Osteocyte (in vitro differentiated cells): ENCODE results near the gene TAF15. TPM values are rescaled to one million over a fixed set of nuclear protein-coding genes. Genes with fewer than 3 reads are reported as not detected.

Experiments used
- DNase-seq: peaks from one replicate; pipeline ENCODE4 v3.0.0; 2021; ENCODE audit warnings: mixed read lengths; ENCODE audit not compliant: unreplicated experiment; ENCODE audit errors: extremely low spot score
- H3K27ac Mint-ChIP-seq: one replicate; pipeline ENCODE4 v1.8.0; 2021; ENCODE audit warnings: mild to moderate bottlenecking, mixed read lengths; ENCODE audit not compliant: unreplicated experiment
- H3K27me3 Mint-ChIP-seq: one replicate; pipeline ENCODE4 v1.8.0; 2021; ENCODE audit warnings: mixed read lengths; ENCODE audit not compliant: unreplicated experiment
- H3K36me3 Mint-ChIP-seq: one replicate; pipeline ENCODE4 v1.8.0; 2021; ENCODE audit warnings: mixed read lengths; ENCODE audit not compliant: unreplicated experiment
- H3K4me1 Mint-ChIP-seq: one replicate; pipeline ENCODE4 v1.8.0; 2021; ENCODE audit warnings: mixed read lengths; ENCODE audit not compliant: unreplicated experiment
- H3K4me3 Mint-ChIP-seq: one replicate; pipeline ENCODE4 v1.8.0; 2021; ENCODE audit warnings: mild to moderate bottlenecking, moderate library complexity, mixed read lengths; ENCODE audit not compliant: unreplicated experiment
- H3K9me3 Mint-ChIP-seq: one replicate; pipeline ENCODE4 v1.8.0; 2021; ENCODE audit warnings: mixed read lengths; ENCODE audit not compliant: unreplicated experiment
- CTCF ChIP-seq: fragments of 200-600 bp; sonication (generic); IDR thresholded peaks from 2 replicates; pipeline ENCODE4 v1.5.0; 2021; ENCODE audit warnings: antibody characterized with exemption, mild to moderate bottlenecking, moderate library complexity
- total RNA-seq: library from RNA; stranded (reverse); gene quantifications from 2 replicates; pipeline ENCODE4 v1.2.1, GENCODE V29; 2021

TAF15 gene
- total RNA-seq, 1 donor from 2014 or later, result 157 TPM

GRCh38 chr17:35764123-35764991 lies 44.9 kb upstream of the TAF15 start:
- H3K36me3 Mint-ChIP-seq, result no peaks in the 10 kb centered on the region
- peak overlapping the region; percentile 73 for H3K4me3 Mint-ChIP-seq
- no peaks in the 10 kb centered on the region for H3K9me3 Mint-ChIP-seq
- H3K27me3 Mint-ChIP-seq, result peaks cover 4% of the 10 kb centered on the region
- peak; percentile 95 for TF ChIP-seq CTCF
- DNase-seq, result peak; percentile 95
- no peak overlapping the region for H3K27ac Mint-ChIP-seq
- peaks cover 20% of the 10 kb centered on the region for H3K4me1 Mint-ChIP-seq

- DNase-seq, result no peak
- no peaks in the 10 kb centered on the region for H3K9me3 Mint-ChIP-seq
- peak overlapping the region; percentile 73 for H3K4me3 Mint-ChIP-seq
- H3K27me3 Mint-ChIP-seq, result peaks cover under 1% of the 10 kb centered on the region
- H3K36me3 Mint-ChIP-seq, result no peaks in the 10 kb centered on the region
- H3K27ac Mint-ChIP-seq, result no peak overlapping the region
- no peak for TF ChIP-seq CTCF
- H3K4me1 Mint-ChIP-seq, result peaks cover 20% of the 10 kb centered on the region
Observed at GRCh38 chr17:35765086-35765710, 44.1 kb upstream of the TAF15 start.

GRCh38 chr17:35765756-35766488 lies 43.4 kb upstream of the TAF15 start:
- Mint-ChIP-seq H3K4me3 (no peak overlapping the region), H3K27ac (no peak overlapping the region), H3K4me1 (peaks cover 20% of the 10 kb centered on the region), H3K36me3 (no peaks in the 10 kb centered on the region), H3K9me3 (no peaks in the 10 kb centered on the region), H3K27me3 (no peaks in the 10 kb centered on the region)
- TF ChIP-seq CTCF, result no peak
- DNase-seq, result no peak

GRCh38 chr17:35766489-35766877 lies 42.8 kb upstream of the TAF15 start:
- Mint-ChIP-seq H3K27ac (no peak overlapping the region), H3K4me3 (no peak overlapping the region), H3K36me3 (no peaks in the 10 kb centered on the region), H3K9me3 (no peaks in the 10 kb centered on the region), H3K4me1 (peaks cover 20% of the 10 kb centered on the region), H3K27me3 (no peaks in the 10 kb centered on the region)
- TF ChIP-seq CTCF, result no peak
- DNase-seq, result no peak
